Stimulated activated CD4-positive, alpha-beta T cell treated with anti-CD3 and anti-CD28 coated beads, Interleukin-12 subunit alpha, Interleukin-12 subunit beta, amount 100 ng/mL, for 4 hours (primary cell): ENCODE measurements around the gene CBX6.
"Not testable (repeated sequence)": the region's sequence is repeated elsewhere in the genome, so short reads cannot be mapped to it uniquely, and the experiment has no call there.

Experiments
- DNase-seq: peaks from one replicate; pipeline ENCODE4 v3.0.0-alpha.2; 2020

The CBX6 gene

DNA sequence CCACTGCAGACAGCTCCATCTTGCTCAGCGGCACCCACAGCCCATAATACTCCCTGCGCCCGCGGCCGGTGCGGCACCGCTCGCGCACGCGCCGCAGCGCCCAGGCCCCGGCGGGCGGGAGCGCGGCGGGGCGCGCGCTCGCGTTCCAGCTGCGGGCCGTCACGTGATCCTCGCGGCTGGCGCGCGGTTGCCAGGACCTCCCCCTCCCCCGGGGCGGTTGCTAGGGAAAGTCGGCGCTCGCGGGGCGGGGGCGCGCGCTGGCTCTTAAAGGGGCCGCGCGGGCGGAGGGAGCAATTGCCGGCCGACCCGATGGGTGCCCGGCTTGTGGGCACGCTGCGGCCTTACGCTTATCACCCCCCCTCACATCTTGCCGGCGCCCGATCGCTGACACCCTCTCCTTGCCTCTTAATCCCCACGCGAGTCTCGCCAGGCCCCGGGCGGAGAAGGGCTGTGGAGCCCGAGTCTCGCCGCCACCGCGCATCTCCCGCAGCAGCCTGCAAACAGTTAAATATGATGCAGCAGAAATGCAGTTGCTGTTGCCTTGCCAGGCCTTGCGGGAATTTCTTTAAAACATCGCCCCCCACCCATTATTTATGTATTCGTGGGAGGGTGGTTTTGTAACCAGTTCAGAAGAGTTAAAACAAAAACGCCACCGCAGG, at the start of gene CBX6:
Gene CBX6, minus strand, starts transcription at position 45 of the 659 bp plus-strand sequence. Its CDS starts 26 bp downstream, at position 19.
- DNase-seq = peak; percentile 94

DNA sequence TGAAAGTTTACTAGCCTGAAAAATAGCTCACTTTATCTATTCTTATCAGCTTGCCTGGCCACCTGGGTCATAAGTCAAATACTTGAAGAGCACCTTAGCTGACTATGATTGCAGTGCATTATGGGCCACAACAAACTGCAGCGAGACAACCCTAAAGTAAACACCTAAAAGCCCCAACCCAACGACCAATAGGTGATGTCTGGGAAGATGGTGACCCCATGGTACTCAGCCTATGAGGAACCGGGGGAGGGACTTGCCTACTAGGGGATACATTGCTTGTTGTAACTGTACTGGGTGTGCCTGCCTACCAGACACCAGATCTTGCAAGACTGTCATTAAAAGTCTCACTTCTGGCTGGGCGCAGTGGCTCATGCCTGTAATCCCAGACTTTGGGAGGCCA, 49.8 kb upstream of the CBX6 start:
- no peak for DNase-seq

DNA sequence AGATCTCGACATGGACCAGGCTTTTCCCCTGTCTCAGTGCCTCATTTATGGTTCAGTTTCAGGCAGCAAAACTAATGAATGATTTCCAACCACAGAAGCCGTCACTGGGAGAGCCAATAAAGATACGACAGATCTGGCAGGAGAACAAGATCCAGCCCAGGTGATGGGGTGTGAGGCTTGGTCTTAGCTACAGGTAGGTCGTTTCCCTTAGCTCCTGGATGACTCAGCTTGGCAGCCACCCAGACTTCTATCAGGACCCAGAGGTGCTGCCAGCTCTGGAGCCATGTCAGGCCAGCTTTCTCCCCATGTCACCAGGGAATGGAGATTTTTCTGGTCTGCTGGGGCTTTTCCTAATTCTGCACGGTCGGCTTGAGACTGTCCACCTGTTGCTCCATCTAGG, 49.1 kb upstream of the CBX6 start:
- no peak for DNase-seq

DNA sequence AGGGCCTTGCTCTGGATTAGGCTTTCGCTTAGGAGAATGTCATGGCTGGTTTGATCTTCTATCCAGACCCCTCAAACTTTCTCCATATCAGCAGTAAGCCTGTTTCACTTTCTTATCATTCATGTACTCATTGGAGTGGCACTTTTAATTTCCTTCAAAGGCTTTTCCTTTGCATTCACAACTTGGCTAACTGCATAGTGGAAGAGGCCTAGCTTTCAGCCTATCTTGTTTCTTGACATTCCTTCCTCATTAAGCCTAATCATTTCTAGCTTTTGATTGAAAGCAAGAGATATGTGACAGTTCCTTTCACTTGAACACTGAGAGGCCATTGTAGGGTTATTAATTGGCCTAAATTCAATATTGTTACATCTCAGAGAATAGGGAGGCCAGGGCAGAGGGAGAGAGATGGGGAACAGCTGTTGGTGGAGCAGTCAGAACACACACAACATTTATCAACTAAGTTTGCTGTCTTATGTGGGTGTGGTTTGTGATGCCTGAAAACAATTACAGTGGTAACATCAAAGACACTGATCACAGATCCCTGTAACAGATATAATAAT, 47.7 kb upstream of the CBX6 start:
- no peak for DNase-seq

DNA sequence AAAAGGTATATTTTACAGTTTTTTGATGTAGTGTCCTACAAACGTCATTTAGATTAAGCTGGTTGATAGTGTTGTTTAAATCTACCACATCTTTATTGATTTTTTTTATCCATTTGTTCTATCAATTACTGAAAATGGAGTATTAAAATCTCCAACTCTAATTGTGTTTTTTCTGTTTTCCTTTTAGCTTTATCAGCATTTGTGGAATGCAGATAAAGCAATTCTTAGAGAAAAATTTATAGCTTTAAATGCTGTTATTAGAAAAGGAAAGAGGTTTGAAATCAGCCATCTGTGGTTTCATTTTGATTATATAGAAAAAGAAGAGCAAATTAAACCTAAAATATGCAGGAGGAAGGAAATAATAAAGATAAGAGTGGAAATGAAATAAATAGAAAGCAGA, 39.4 kb upstream of the CBX6 start:
- no peak for DNase-seq

DNA sequence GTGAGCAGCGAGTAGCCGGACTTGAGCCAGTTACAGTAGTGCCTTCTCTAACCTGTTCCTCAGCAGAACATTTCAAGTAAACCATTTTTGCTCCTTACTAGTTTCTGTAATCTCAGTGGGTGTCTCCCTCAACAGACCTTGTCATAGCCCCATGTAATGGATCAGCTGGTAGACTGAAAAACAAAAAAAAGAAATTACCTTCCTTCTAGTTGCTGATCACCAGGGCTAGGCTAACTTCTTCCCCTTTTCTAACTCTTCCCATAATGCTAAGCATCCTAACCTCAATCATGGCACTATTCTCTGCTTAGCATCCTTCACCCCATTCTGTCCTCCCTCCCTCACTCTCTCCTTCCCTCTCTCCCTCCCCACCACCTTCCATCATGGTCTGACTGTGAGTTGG, 35.8 kb upstream of the CBX6 start:
- DNase-seq = no peak

DNA sequence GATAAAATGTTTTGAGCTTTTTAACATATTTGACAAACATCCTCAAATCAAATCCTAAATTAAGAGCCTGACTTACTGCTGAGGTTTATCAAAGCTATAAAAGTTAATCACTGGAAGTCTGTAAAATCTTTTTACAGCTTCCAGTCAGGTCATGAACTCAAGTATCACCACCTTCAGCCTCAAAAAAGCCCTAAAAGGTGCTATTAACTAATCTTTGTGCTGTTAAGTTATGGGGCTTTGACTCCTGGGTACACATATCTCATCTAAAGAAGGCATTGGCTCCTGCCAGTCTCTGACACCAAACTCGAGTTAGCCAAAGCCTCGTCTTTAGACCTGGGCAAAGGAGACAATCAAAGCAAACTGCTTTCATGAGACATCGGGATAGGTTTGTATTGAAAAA, 34.0 kb upstream of the CBX6 start:
- DNase-seq = no peak

DNA sequence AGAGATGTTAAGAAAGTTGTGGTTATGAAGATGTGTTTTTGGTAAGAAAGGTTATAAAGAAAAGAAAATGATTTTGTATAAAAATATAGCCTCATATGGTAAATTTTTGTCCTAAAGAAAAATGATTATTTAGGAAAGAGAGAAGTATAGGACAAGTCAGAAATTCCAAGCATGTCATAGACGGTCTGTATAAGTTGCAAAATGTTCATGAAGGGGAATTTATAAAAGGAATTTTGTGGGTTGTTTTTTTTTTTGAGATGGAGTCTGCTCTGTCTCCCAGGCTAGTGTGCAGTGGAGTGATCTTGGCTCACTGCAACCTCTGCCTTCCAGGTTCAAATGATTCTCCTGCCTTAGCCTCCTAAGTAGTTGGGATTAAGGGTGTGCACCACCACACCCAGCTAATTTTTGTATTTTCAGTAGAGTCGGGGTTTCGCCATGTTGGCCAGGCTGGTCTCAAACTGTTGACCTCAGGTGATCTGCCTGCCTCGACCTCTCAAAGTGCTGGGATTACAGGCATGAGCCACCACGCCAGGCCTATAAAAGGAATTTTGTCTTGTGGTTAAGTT, 32.1 kb upstream of the CBX6 start:
- DNase-seq = not testable (repeated sequence)

DNA sequence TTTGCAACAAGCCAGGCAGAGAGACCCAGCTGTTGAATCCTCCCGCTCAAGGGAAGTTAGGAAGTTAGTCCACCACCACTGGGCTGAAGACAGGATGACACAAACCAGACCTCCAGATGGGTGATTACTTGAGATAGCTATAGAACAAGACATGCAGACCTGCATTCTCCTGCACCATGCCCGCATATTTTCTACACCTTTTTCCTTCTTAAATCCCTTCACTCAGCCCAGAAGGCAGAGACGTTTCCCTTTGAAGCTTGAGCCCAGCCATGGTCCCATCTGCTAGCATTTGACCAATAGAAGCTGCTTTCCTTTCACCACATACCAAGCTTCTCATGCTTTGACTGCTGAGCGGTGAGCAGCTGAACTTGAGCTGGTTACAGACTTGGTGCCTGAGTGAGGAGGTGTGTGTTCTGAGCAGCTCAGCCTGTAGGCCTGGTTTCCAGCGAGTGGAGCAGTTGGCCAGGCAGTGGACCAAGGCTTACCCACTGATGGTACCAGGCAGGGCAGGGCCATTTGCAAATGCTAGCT, 29.2 kb upstream of the CBX6 start:
- DNase-seq = no peak

DNA sequence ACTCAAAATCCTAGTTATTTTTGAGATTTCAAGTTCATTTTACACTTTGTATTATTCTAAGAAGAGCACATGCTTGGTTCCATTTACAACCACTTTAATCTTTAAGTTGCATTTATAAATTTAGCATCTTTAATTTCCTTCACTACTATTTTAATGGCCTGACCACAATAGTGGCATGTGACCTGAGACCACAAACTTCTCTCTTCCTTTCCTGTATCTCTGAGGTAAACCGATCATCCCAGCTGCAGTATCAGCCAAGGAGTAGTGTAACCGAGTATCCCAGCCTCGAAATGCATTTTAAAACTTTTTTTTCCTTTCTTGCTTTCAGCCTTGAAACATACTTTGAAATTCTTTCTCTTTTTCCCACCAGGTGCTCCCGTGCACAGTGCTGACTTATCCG, 28.7 kb upstream of the CBX6 start:
- no peak for DNase-seq

DNA sequence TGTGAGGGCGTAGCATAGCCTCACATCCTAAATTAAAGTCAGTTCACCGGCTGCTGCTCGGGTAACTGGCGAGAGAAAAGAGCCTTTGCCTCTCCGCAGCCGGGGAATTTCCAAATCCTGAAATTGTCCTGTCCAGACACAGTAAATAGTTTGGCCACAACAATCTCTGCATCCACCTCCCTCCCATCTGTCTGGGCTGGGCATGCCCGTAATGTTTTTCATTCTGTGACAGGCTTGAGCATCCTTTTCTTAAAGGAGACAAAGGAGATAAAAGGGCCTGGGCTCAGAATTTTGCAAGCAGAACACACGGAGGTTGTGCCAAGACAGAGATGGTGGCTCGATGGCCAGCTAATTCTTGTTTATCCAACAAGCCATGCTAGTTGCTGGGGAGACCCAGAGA, 19.2 kb upstream of the CBX6 start:
- no peak for DNase-seq

DNA sequence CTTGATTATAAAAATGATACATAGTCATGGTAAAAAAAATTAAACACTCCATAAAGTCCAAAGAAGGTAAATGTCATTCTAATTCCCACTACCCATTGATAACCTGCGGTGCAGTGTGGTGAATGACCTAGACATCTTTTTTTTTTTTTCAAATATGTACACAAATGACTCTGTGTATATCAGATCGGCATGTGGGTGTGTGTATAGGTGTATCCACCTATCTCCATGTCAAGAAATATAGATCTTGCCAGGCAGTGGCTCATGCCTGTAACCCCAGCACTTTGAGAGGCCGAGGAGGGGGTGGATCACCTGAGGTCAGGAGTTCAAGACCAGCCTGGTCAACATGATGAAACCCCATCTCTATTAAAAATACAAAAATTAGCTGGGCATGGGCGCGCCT, 18.4 kb upstream of the CBX6 start:
- no peak for DNase-seq

DNA sequence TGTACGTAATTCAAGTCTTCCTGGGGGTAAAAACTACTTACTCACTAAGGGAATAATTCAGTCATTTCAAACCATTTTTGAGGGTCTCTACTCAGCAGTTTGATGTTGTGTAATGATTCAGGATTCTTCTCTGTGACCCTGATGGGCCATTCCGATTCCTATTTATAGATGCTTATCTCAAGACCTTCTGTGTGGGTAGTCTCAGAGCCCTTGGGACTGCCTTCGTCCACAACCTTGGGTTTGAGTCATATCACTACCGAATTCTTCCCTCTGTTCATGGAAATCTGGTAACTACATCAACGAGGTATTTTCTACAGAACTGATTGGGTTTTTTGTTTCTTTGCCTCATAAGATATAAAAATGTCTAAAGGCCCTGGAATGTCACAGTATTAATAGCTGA, 14.3 kb upstream of the CBX6 start:
- no peak for DNase-seq

DNA sequence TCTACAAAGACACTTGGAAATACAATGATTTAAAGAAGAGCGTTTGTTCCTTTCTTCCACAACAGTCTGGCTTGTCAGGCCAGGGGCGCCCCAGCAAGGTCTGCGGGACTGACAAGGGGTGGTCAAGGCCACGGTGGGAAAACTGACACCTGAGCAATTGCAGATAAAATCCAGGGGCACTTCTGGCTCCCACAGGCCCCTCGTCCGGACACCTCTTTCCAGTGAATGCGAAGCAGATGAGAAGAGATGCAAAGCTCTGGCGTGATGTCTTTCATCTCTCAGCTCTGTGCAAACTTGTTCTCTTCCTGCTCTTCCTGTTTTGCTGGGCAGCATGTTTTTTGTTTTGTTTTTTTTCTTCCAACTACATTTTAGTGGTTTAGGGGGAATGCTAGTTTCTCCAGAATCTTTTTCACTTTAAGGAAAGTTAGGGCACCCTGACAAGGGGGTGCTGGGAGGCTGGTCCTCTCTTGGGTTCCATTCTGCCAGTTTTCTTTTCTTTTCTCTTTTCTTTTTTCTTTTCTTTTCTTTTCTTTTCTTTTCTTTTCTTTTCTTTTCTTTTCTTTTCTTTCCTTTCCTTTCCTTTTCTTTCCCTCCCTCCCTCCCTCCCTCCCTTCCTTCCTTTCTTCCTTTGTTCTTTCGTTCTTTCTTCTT, 11.1 kb upstream of the CBX6 start:
- DNase-seq = no peak

DNA sequence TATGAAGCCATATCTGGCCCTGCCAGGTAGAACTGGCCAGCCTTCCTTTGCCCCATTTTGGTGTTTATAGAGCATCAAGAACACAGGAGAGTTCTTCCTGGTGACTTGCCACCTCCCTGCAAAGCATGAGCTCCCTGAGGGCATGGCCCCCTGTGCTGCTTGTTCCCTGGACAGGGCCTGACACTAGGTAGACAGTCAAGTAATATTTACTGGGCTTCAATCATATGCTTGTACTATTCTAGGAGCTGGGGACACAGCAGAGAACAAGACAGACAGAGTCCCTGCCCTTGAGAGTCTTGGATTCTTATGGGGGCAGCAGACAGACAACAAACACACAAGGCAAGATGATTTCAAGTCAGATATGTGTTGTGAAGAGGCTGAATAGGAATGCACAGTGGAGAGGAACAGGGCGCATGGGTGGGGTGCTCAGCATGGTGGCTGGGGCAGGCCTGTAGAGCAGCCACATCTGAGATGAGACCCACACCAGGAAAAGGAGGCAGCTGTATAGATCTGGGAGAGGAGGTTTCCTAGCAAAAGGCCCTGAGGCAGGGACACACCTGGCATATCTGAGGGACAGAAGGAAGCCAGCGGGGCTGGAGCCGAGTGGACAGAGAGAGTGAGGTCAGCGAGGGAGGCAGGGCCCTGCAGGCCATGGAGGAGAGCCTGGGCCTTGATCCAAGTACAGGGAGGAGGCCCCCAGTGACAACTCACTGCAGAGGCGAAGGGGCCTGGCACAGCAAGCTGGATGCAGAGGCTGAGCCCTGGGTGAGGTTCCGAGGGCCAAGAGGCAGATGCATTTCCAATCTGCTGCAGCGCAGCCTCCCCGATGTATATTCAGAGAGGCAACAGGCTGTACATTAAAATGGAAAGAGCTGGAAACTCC, 10.2 kb upstream of the CBX6 start:
- no peak for DNase-seq

DNA sequence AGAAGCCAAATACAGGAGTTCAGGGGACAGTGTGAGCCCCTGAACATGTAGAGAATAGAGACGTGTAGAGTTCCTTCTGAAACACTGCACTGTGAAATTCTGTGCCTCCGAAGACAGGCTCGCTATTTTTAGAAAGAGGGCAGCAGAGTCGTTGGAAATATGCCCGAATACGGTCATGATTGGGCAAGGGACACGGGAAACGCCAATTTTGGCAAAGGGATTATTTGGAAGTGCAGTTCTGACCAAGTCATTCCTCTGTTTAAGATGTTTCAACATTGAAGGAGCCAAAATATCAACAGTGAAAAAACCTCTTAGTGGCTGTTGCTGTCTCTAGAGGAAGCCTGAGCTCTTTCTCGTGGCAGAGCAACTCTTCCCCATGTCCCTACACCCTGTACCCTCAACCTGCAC, 9.5 kb upstream of the CBX6 start:
- no peak for DNase-seq

DNA sequence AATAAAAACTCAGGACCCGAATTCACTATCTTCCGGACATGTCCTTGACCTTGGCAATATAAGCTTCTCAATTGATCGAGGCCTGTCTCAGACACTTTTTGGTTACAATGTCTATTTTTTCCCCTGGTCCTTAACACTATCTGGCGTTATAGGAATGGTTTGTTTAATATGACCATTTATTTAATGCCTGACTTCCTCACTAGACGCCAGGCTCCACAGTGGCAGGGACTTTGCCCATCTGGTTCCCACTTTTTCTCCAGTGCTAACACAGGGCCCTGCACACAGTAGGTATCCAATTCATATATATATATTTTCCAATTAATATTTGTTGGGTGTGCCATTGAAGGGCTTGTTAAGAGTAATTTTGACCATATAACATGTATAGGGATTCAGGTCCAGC, 7.9 kb upstream of the CBX6 start:
- no peak for DNase-seq

DNA sequence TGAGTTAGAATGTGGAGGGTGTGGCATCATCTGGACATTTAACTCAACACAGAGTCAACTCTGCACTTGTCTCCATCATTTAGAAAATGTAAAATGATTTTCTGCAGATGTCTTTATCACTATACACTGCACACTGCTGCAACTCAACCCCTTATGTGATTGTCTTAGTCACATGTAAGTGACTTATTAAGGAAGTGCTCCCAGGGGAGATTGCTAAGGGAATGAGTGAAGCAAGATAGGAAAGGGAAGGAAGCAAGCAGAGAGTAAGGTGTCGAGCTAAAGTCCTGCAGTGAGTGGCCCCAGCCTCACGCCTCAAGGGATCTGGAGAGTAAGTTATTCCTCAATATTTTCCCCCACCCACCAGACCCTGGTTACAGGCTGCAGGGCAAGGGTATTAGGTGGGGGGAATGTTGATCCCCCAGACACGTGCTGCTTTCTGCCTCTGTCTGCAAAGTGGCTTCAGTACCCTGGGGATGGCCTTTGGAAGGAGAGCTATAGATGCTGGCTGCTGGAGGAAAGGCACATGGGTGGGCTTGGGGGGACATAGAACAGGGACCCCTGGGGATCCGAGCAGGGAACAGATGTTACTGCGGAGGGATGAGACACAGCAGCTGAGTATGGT, 7.2 kb upstream of the CBX6 start:
- DNase-seq = no peak

DNA sequence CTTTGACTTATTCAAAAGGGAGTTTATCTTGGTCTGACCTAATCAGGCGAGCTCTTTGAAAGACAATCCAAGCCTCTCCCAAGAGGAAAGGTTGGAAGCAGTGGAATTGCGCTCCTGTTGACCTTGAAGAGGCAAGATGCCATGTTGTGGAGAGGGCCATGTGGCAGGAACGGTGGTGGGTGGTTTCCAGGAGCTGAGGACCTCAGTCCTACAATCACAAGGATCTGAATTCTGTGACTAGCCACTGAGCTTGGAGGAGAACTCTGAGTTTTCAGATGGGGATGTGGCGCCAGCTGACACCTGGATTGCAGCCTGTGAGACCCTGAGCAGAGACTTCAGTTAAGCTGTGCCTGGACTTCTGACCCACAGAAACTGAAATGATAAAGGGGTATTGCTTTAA, 6.0 kb upstream of the CBX6 start:
- DNase-seq = no peak

DNA sequence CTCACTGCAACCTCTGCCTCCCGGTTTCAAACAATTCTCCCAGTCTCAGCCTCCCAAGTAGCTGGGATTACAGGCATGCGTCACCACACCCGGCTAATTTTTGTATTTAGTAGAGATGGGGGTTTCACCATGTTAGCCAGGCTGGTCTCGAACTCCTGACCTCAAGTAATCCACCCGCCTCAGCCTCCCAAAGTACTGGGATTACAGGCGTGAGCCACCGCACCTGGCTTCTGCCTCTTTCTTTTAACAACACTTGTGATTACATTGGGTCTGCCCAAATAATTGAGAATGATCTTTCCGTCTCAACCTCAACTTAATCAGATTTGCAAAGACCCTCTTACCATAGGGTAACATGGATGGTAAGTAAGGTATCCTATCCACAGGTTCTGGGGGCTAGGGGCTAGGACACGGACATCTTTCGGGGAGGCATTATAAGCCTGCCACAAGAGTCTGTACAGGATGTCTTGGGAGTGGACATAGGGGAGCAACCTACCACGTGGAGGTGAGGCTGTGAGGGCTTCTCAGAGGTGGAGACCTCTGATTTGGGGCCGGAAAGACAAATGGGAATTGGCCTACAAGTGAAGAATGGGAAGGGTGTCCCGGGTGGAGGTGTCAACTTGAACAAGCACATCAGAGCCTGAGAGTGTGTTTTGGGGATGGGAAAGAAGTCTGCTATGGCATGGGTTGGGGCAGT, 2.7 kb upstream of the CBX6 start:
- DNase-seq = no peak

DNA sequence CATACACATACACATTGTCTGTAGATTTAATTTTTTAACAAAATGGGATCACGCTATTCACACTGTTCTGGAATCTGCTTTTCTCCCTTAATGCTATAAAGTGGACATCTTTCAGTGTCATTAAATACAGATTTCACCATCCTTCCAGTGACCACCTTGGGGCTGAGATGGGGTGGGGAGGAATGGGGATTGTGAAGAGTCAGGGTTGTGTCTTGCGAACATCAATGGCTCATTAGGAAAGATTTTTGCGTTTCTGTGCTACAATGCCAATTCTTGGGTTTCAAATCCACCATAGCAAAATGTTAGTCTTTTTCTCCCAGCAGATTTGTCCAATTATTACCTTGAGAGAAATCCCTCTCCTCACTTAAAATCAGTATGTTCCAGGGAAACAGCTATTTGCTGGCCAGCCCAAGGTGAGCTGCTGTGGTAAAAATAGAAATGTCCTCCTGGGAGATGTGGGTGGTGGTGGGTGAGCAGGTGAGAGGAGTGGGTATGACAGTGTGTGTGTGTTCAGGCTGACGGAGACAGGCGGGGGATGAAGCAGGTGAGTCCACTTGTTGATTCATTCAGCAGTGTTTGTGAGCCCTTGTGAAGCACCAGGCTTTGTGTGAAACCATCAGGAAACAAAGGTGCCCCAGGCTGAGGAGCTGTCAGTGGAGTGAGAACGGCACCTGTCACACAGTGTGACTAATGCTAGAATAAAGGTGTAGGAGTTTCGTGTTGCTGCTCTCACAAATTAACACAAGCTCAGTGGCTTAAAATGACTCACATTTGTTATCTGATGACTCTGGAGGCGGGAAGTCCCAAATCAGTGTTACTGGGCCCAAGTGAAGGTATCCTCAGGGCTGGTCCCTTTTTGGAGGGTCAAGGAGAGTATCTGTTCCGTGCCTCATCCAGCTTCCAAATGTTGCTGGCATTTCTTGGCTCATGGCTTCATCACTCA, 1.7 kb upstream of the CBX6 start:
- peak; percentile 66 for DNase-seq
